A549 (cell line): ENCODE measurements around the gene CNTN4. TPM values are rescaled to one million over a fixed set of nuclear protein-coding genes. Genes with fewer than 3 reads are reported as not detected.

Experiments used
- ATAC-seq, 2 experiments: fragments of 200-7000 bp in 1 of 2; fragments of >200 bp in 1 of 2; cut with Nextera tagmentation in 1 of 2; cut with Tn5 transposase in 1 of 2; 3 replicates each; pipeline versions ENCODE4 v1.8.0 to v1.9.1; 2018 to 2020; ENCODE audit warnings: mild to moderate bottlenecking in 1 of 2, moderate library complexity in 1 of 2
- CTCF ChIA-PET: fragments of 300-600 bp; sonication (Branson Sonifier 250); formaldehyde crosslinking; extraction: SDS; loops from one replicate; lab custom pipeline; 2021; ENCODE audit warnings: antibody characterized with exemption, inconsistent platforms; lab: Yijun Ruan, JAX
- POLR2A ChIA-PET: fragments of 350-600 bp; formaldehyde crosslinking; extraction: SDS; loops from one replicate; lab custom pipeline; 2021; ENCODE audit warnings: antibody characterized with exemption, inconsistent platforms; lab: Yijun Ruan, JAX
- DNase-seq, 2 experiments: peaks; one replicate each; pipeline versions ENCODE4 v3.0.0 to v3.0.0-alpha.2; 2011 to 2016; ENCODE audit warnings: low read depth in 1 of 2, low spot score in 1 of 2
- FAIRE-seq: peaks from 2 replicates; lab custom pipeline; 2011; peaks lifted over from hg19 to GRCh38; lab: Jason Lieb, UNC
- H3K27ac ChIP-seq, 2 experiments: fragments of >200 bp; sonication (Bioruptor Twin); formaldehyde crosslinking; 3 replicates each; pipeline ENCODE4 v1.5.1; 2016 to 2017
- H3K4me1 ChIP-seq: fragments of >200 bp; sonication (Bioruptor Twin); formaldehyde crosslinking; 3 replicates; pipeline ENCODE4 v1.6.1; 2016
- H3K4me2 ChIP-seq: fragments of >200 bp; sonication (Bioruptor Twin); formaldehyde crosslinking; 3 replicates; pipeline ENCODE4 v1.6.1; 2016
- H3K4me3 ChIP-seq: fragments of >200 bp; sonication (Bioruptor Twin); formaldehyde crosslinking; 3 replicates; pipeline ENCODE4 v1.5.1; 2016
- H3K9me3 ChIP-seq: fragments of >200 bp; sonication (Bioruptor Twin); formaldehyde crosslinking; 3 replicates; pipeline ENCODE4 v1.6.1; 2016
- CBX8 ChIP-seq: fragments of 200-600 bp; sonication (generic); IDR thresholded peaks from 2 replicates; pipeline ENCODE4 v1.6.1; 2016
- CHD4 ChIP-seq: fragments of 200-600 bp; sonication (generic); IDR thresholded peaks from 2 replicates; pipeline ENCODE4 v1.6.1; 2016; ENCODE audit warnings: antibody characterized with exemption, mild to moderate bottlenecking, borderline replicate concordance
- CTCF ChIP-seq: fragments of >200 bp; sonication (Bioruptor Twin); formaldehyde crosslinking; IDR thresholded peaks from 3 replicates; pipeline ENCODE4 v1.5.1; 2016
- EHF ChIP-seq: fragments of 250-450 bp; sonication (Bioruptor Pico); IDR thresholded peaks from 2 replicates; pipeline ENCODE4 v1.5.0; 2020; ENCODE audit warnings: mild to moderate bottlenecking
- FOSL2 ChIP-seq, 2 experiments: fragments of 450-650 bp in 1 of 2; fragments of >200 bp in 1 of 2; sonication (Bioruptor Twin) in 1 of 2; formaldehyde crosslinking; IDR thresholded peaks; 2 replicates each; pipeline versions ENCODE4 v1.5.0 to v1.6.1; 2016 to 2020; ENCODE audit warnings: mild to moderate bottlenecking in 1 of 2, moderate library complexity in 1 of 2
- FOXS1 ChIP-seq: fragments of 250-450 bp; sonication (Bioruptor Pico); IDR thresholded peaks from 2 replicates; pipeline ENCODE4 v1.5.0; 2020; ENCODE audit warnings: mild to moderate bottlenecking, moderate library complexity
- HDAC2 ChIP-seq: fragments of 200-600 bp; sonication (generic); IDR thresholded peaks from 2 replicates; pipeline ENCODE4 v1.6.1; 2016
- HEYL ChIP-seq: fragments of 250-450 bp; sonication (Bioruptor Pico); IDR thresholded peaks from 2 replicates; pipeline ENCODE4 v1.8.0; 2021; ENCODE audit warnings: mild to moderate bottlenecking, moderate library complexity
- HMGXB4 ChIP-seq: fragments of 250-450 bp; sonication (Bioruptor Pico); IDR thresholded peaks from 2 replicates; pipeline ENCODE4 v1.5.0; 2021; ENCODE audit warnings: mild to moderate bottlenecking, moderate library complexity, borderline replicate concordance
- JUN ChIP-seq, 2 experiments: fragments of >200 bp; sonication (Bioruptor Twin); formaldehyde crosslinking; IDR thresholded peaks; 2 replicates in 1 of 2; 3 replicates in 1 of 2; pipeline ENCODE4 v1.6.1; 2016 to 2017
- KDM1A ChIP-seq: fragments of 200-600 bp; sonication (generic); IDR thresholded peaks from 2 replicates; pipeline ENCODE4 v1.6.1; 2016; ENCODE audit warnings: low read depth, mild to moderate bottlenecking
- NR3C1 ChIP-seq: fragments of >200 bp; sonication (Bioruptor Twin); formaldehyde crosslinking; IDR thresholded peaks from 3 replicates; pipeline ENCODE4 v1.6.1; 2017
- PBX3 ChIP-seq: IDR thresholded peaks from 2 replicates; pipeline ENCODE4 v1.6.1; 2012
- PHF8 ChIP-seq: fragments of 200-600 bp; sonication (generic); IDR thresholded peaks from 2 replicates; pipeline ENCODE4 v1.6.1; 2016; ENCODE audit warnings: low read depth, mild to moderate bottlenecking, antibody characterized with exemption, moderate library complexity, borderline replicate concordance
- RAD21 ChIP-seq, 2 experiments: fragments of >200 bp in 1 of 2; sonication (Bioruptor Twin) in 1 of 2; formaldehyde crosslinking in 1 of 2; IDR thresholded peaks in 1 of 2; conservative IDR thresholded peaks in 1 of 2; 2 replicates in 1 of 2; 3 replicates in 1 of 2; pipeline ENCODE4 v1.6.1; 2012 to 2018; ENCODE audit warnings: inconsistent platforms in 1 of 2
- RARB ChIP-seq: fragments of 250-450 bp; sonication (Bioruptor Pico); IDR thresholded peaks from 2 replicates; pipeline ENCODE4 v1.8.0; 2021; ENCODE audit warnings: mild to moderate bottlenecking, moderate library complexity
- RFX5 ChIP-seq: fragments of 450-650 bp; IDR thresholded peaks from 2 replicates; pipeline ENCODE4 v1.7.1; 2014; ENCODE audit warnings: antibody characterized with exemption, mild to moderate bottlenecking, moderate library complexity
- RNF2 ChIP-seq: fragments of 200-600 bp; sonication (generic); IDR thresholded peaks from 2 replicates; pipeline ENCODE4 v1.6.1; 2016; ENCODE audit warnings: low read depth, mild to moderate bottlenecking, antibody characterized with exemption, moderate library complexity, borderline replicate concordance
- USF2 ChIP-seq: fragments of 450-650 bp; IDR thresholded peaks from 2 replicates; pipeline ENCODE4 v1.6.1; 2014; ENCODE audit warnings: antibody characterized with exemption
- ZC3H11A ChIP-seq: fragments of 450-650 bp; IDR thresholded peaks from 2 replicates; pipeline ENCODE4 v1.6.1; 2014; ENCODE audit warnings: antibody characterized with exemption, mild to moderate bottlenecking
- WGBS: methylation state at CpG from one replicate; pipeline ENCODE4 v1.1.6; 2017; ENCODE audit errors: missing lambda C conversion rate; 5-methylcytosine and 5-hydroxymethylcytosine counted together
- polyA plus RNA-seq, 4 experiments: library from polyadenylated mRNA; depleted of rRNA in 3 of 4; stranded (reverse); fragments of >200 nt; fragmentation: RNase III in 1 of 4; extraction: RNeasy Plus Mini Kit Qiagen cat#74134 plus additional on column Dnase treatment in 1 of 4; gene quantifications; 2 replicates in 3 of 4; 3 replicates in 1 of 4; pipeline ENCODE4 v1.2.3, GENCODE V29; 2011 to 2017
- TF ChIP-seq, protein P1 (sequence below): fragments of 250-450 bp; sonication (Bioruptor Pico); IDR thresholded peaks from 2 replicates; pipeline ENCODE4 v1.5.0; 2020; ENCODE audit warnings: low read depth, mild to moderate bottlenecking, moderate library complexity

Gene CNTN4
- polyA plus RNA-seq, 2 of the 4 experiments (the other 2 are of a cell fraction): 0.03 TPM; not detected in 1

GRCh38 chr3:2861920-2862319 is 763.3 kb downstream of the CNTN4 start (continued):
- TF ChIP-seq PHF8 (no peak), PBX3 (no peak)

DNA sequence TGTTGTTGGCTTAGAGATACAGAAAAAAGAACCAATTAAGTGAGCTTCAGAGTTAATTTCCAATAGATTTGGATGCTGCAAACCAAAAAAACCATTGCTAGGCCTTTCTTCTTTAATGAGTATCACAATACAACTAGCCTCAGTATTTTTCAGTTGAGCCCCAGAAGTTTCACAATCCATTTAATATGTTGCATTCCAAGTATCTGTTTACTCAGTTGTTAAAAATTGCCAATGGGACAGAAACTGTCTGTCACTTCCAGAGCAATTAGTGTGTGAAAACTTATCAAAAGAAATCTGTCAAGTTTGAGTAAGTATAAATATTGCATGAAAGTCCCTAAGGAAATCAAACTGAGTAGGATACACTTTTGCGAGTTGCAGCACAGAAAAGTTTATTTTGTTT is 763.7 kb downstream of the CNTN4 start:
- Histone ChIP-seq H3K4me2 (no peak overlapping the region), H3K9me3 (no peaks in the 10 kb centered on the region), H3K27ac (no peak overlapping the region), H3K4me3 (no peak overlapping the region), H3K4me1 (no peaks in the 10 kb centered on the region)
- ATAC-seq (no peak), DNase-seq (no peak), FAIRE-seq (no peak)
- ChIA-PET POLR2A (no interaction called here), CTCF (no interaction called here)
- TF ChIP-seq ZC3H11A (no peak), RNF2 (no peak), HMGXB4 (CRISPR knock-in tag) (no peak), FOXS1 (CRISPR knock-in tag) (no peak), CHD4 (no peak), KDM1A (no peak)
- WGBS: 0% methylated on average over 1 of the region's 1 CpG

- Histone ChIP-seq H3K4me1 (no peaks in the 10 kb centered on the region), H3K4me2 (no peak overlapping the region), H3K9me3 (no peaks in the 10 kb centered on the region), H3K4me3 (no peak overlapping the region), H3K27ac (no peak overlapping the region)
- DNase-seq (no peak), ATAC-seq (no peak), FAIRE-seq (no peak)
- ChIA-PET POLR2A (no interaction called here), CTCF (no interaction called here)
- WGBS: 19% methylated on average over 2 of the region's 2 CpGs
- TF ChIP-seq HEYL (CRISPR knock-in tag) (no peak), CTCF (no peak), FOSL2 (IDR thresholded peaks at IDR 0.05) (no peak), FOSL2 (CRISPR knock-in tag; IDR thresholded peaks at IDR 0.05) (no peak), CBX8 (no peak), JUN (IDR thresholded peaks at IDR 0.05) (no peak), HDAC2 (no peak), USF2 (no peak), RARB (CRISPR knock-in tag) (no peak), RFX5 (no peak), EHF (CRISPR knock-in tag) (no peak), RAD21 (conservative IDR thresholded peaks at IDR 0.05 in 1 of 2, IDR thresholded peaks at IDR 0.05 in 1 of 2) (no peak), NR3C1 (no peak)
- TF ChIP-seq, protein P1, sequence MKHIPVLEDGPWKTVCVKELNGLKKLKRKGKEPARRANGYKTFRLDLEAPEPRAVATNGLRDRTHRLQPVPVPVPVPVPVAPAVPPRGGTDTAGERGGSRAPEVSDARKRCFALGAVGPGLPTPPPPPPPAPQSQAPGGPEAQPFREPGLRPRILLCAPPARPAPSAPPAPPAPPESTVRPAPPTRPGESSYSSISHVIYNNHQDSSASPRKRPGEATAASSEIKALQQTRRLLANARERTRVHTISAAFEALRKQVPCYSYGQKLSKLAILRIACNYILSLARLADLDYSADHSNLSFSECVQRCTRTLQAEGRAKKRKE (CRISPR knock-in tag): no peak
Observed at GRCh38 chr3:2863127-2863526, 764.5 kb downstream of the CNTN4 start.
